Suprapubic skin (tissue), 4 donors: ENCODE measurements around the gene FBXO36.

Experiments
- POLR2A ChIP-seq, 2 donors: fragments of 450-650 bp; IDR thresholded peaks; one replicate each; pipeline ENCODE4 v1.6.1; 2017; ENCODE audit warnings: antibody characterized with exemption in 2 of 2, mild to moderate bottlenecking in 2 of 2, moderate library complexity in 2 of 2
- POLR2AphosphoS5 ChIP-seq, 3 donors: sonication (generic); formaldehyde crosslinking; IDR thresholded peaks; one replicate each; pipeline ENCODE4 v1.6.1; 2017; ENCODE audit warnings: antibody characterized with exemption in 3 of 3
- TF ChIP-seq, protein P1 (sequence below), 2 donors: fragments of 200-600 bp in 1 of 2; fragments of 450-650 bp in 1 of 2; sonication (generic) in 1 of 2; IDR thresholded peaks; one replicate each; pipeline ENCODE4 v1.5.1; 2016 to 2019; ENCODE audit warnings: antibody characterized with exemption in 2 of 2, mild to moderate bottlenecking in 1 of 2, moderate library complexity in 1 of 2

DNA sequence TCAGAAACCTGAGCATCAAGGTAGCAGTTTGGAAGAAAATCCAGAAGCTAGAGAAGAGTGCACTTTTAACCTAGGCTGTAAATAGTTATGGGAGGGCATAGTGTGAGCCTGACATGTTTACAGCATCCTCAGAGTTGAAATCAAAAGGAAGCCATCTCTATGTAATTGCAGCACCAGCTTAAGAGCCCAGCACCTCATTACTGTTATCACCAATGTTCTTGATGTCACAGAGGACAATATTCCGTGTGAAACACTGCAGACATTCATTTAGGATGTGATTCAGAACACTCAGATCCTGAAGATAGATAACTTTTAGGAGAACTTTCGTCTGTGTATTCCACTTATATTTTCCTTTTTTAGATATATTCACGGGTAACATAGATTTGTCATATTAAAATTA is 48.1 kb downstream of the FBXO36 start:
- TF ChIP-seq, protein P1, sequence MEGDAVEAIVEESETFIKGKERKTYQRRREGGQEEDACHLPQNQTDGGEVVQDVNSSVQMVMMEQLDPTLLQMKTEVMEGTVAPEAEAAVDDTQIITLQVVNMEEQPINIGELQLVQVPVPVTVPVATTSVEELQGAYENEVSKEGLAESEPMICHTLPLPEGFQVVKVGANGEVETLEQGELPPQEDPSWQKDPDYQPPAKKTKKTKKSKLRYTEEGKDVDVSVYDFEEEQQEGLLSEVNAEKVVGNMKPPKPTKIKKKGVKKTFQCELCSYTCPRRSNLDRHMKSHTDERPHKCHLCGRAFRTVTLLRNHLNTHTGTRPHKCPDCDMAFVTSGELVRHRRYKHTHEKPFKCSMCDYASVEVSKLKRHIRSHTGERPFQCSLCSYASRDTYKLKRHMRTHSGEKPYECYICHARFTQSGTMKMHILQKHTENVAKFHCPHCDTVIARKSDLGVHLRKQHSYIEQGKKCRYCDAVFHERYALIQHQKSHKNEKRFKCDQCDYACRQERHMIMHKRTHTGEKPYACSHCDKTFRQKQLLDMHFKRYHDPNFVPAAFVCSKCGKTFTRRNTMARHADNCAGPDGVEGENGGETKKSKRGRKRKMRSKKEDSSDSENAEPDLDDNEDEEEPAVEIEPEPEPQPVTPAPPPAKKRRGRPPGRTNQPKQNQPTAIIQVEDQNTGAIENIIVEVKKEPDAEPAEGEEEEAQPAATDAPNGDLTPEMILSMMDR (IDR thresholded peaks at IDR 0.05): no peak
- TF ChIP-seq POLR2AphosphoS5 (IDR thresholded peaks at IDR 0.05) (no peak), POLR2A (IDR thresholded peaks at IDR 0.05) (no peak)
